Neural cell (in vitro differentiated cells): ENCODE measurements around the gene BZW1. TPM values are rescaled to one million over a fixed set of nuclear protein-coding genes. Genes with fewer than 3 reads are reported as not detected.

Source experiments
- polyA plus RNA-seq: library from polyadenylated mRNA; depleted of rRNA; stranded (reverse); fragments of >200 nt; gene quantifications from 2 replicates; pipeline ENCODE4 v1.2.3, GENCODE V29; 2014
- small RNA-seq, 3 experiments: library from RNA; depleted of rRNA; stranded (forward); fragments of <200 nt; gene quantifications; one replicate each; pipeline ENCODE3, GENCODE V24; 2012

The BZW1 gene
- polyA plus RNA-seq, 1 donor from 2014 or later, result 291 TPM

Small RNA genes lying within 50 kb of the gene (small RNA-seq; reads per million reads assigned to genes)
- gene RF00019 (0 to 1.2 (median 0) reads per million in 3 experiments), gene RNA5SP115 (0 reads per million in 3 experiments), gene RNU1-133P (0 to 1.8 (median 0.06) reads per million in 3 experiments), gene RNU6-31P (0 to 0.08 (median 0) reads per million in 3 experiments)

Other genes with a start within 250 kb of the BZW1 start
- not detected in 2 replicates for gene AOX1, start 225.9 kb upstream of the BZW1 start, polyA plus RNA-seq
- 699 and 745 TPM in 2 replicates for gene CLK1, start 52.7 kb downstream of the BZW1 start, polyA plus RNA-seq
- 78.1 and 109 TPM in 2 replicates for gene PPIL3, start 77.2 kb downstream of the BZW1 start, polyA plus RNA-seq
- gene NIF3L1, start 77.5 kb downstream of the BZW1 start, polyA plus RNA-seq, result 57.0 and 74.8 TPM in 2 replicates
- 14.8 and 17.2 TPM in 2 replicates for gene ORC2, start 151.8 kb downstream of the BZW1 start, polyA plus RNA-seq